OCI-LY3 (cell line): ENCODE measurements around the gene ADD1.

ENCODE experiments used
- EZH2phosphoT487 ChIP-seq: fragments of 200-600 bp; shearing (Covaris generic); IDR thresholded peaks from 2 replicates; pipeline ENCODE4 v1.6.1; 2018; ENCODE audit warnings: antibody characterized with exemption, mixed run types, low read depth
- TF ChIP-seq, protein P1 (sequence below): fragments of 200-600, 300-600 bp; sonication (generic); IDR thresholded peaks from 2 replicates; pipeline ENCODE4 v1.5.1; 2014; ENCODE audit warnings: antibody characterized with exemption, low read length, low read depth

DNA sequence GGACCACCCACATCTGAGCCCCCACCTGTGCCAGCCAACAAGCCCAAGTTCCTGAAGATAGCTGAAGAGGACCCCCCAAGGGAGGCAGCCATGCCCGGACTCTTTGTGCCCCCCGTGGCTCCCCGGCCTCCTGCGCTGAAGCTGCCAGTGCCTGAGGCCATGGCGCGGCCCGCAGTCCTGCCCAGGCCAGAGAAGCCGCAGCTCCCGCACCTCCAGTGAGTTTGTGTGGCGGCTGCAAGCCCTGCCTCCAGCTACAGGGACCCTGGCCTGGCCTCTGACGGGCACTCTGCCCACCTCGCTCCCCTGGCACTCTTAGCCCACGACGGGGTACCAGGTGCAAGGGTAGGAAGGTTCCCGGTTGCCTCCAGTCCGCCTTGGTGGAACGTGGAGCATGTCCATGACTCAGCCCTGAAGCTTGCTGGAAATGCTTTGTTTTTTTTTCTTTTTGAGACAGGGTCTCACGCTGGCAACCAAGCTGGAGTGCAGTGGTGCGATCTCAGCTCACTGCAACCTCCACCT lies 13.7 kb upstream of the ADD1 start:
- TF ChIP-seq, protein P1, sequence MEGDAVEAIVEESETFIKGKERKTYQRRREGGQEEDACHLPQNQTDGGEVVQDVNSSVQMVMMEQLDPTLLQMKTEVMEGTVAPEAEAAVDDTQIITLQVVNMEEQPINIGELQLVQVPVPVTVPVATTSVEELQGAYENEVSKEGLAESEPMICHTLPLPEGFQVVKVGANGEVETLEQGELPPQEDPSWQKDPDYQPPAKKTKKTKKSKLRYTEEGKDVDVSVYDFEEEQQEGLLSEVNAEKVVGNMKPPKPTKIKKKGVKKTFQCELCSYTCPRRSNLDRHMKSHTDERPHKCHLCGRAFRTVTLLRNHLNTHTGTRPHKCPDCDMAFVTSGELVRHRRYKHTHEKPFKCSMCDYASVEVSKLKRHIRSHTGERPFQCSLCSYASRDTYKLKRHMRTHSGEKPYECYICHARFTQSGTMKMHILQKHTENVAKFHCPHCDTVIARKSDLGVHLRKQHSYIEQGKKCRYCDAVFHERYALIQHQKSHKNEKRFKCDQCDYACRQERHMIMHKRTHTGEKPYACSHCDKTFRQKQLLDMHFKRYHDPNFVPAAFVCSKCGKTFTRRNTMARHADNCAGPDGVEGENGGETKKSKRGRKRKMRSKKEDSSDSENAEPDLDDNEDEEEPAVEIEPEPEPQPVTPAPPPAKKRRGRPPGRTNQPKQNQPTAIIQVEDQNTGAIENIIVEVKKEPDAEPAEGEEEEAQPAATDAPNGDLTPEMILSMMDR: no peak
- no peak for TF ChIP-seq EZH2phosphoT487
